Activated CD4-positive, CD25-positive, alpha-beta regulatory T cell treated with anti-CD3 and anti-CD28 coated beads, Interleukin-2, amount 50 U/mL, for 72 hours (primary cell): ENCODE results near the gene OR52E8.

Source experiments
- DNase-seq: peaks from one replicate; pipeline ENCODE4 v3.0.0; 2021

OR52E8 gene

DNA sequence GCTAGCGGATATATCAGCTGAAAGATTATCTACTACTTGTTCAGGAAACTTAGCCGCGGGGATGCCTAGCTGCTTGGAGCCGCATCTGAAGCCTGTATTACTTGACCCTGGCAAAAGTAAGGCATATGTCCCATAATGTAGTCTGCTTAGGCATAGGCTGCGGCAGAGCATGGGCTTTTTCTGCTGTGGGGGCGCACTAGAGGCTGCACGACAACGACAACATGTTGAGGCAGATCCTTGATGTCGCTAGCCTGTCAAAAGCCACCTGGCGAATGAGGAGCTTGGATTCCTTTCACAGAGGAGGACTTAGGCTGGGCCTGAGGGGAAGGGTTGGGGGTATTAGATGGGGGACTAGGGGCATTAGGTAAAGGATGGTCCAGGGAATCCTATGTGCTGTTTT is 49.9 kb downstream of the OR52E8 start:
- DNase-seq = no peak
